H1 (cell line): ENCODE measurements around the gene GNG12.

Experiments used
- E2F6 ChIP-seq: IDR thresholded peaks from 2 replicates; pipeline ENCODE4 v1.6.1; 2012; ENCODE audit warnings: inconsistent platforms
- EP300 ChIP-seq, 2 experiments: IDR thresholded peaks; 1 replicate in 1 of 2; 2 replicates in 1 of 2; pipeline ENCODE4 v1.6.1; 2011 to 2012; ENCODE audit warnings: low read depth in 2 of 2, low read length in 2 of 2, mild to moderate bottlenecking in 2 of 2, borderline replicate concordance in 1 of 2, inconsistent platforms in 1 of 2, moderate library complexity in 1 of 2
- HDAC6 ChIP-seq: IDR thresholded peaks from one replicate; pipeline ENCODE4 v1.7.1; 2012; ENCODE audit warnings: low read depth, mild to moderate bottlenecking, inconsistent platforms, low read length, moderate library complexity
- KDM5A ChIP-seq: fragments of 200-600 bp; IDR thresholded peaks from 2 replicates; pipeline ENCODE4 v1.7.1; 2012; ENCODE audit warnings: mild to moderate bottlenecking, low read length, inconsistent platforms, mixed read lengths
- NANOG ChIP-seq: IDR thresholded peaks from 2 replicates; pipeline ENCODE4 v1.6.1; 2011; ENCODE audit warnings: low read length, low read depth, mild to moderate bottlenecking, inconsistent platforms; ENCODE audit not compliant: insufficient read depth, poor library complexity, severe bottlenecking
- POLR2A ChIP-seq, 2 experiments: IDR thresholded peaks; 1 replicate in 1 of 2; 2 replicates in 1 of 2; pipeline ENCODE4 v1.6.1; 2011; ENCODE audit warnings: low read depth in 2 of 2, low read length in 2 of 2, mild to moderate bottlenecking in 2 of 2; ENCODE audit errors: control extremely low read depth in 1 of 2
- RAD21 ChIP-seq, 2 experiments: IDR thresholded peaks in 1 of 2; conservative IDR thresholded peaks in 1 of 2; 2 replicates each; pipeline ENCODE4 v1.6.1; 2011; ENCODE audit warnings: low read depth in 2 of 2, low read length in 2 of 2, improper control_type of control experiment in 1 of 2, inconsistent platforms in 1 of 2, mild to moderate bottlenecking in 1 of 2, moderate library complexity in 1 of 2
- SIN3A ChIP-seq, 2 experiments: IDR thresholded peaks in 1 of 2; conservative IDR thresholded peaks in 1 of 2; 2 replicates each; pipeline ENCODE4 v1.6.1; 2011 to 2012; ENCODE audit warnings: low read length in 2 of 2, improper control_type of control experiment in 1 of 2, low read depth in 1 of 2, mild to moderate bottlenecking in 1 of 2
- SIX5 ChIP-seq: IDR thresholded peaks from 2 replicates; pipeline ENCODE4 v1.6.1; 2011; ENCODE audit warnings: mild to moderate bottlenecking, low read depth, low read length
- SRF ChIP-seq: IDR thresholded peaks from 2 replicates; pipeline ENCODE4 v1.6.1; 2011; ENCODE audit warnings: mild to moderate bottlenecking, low read depth, low read length, moderate library complexity
- TBP ChIP-seq: IDR thresholded peaks from 2 replicates; pipeline ENCODE4 v1.6.1; 2011; ENCODE audit warnings: low read depth, low read length, improper control_type of control experiment
- TEAD4 ChIP-seq: IDR thresholded peaks from 2 replicates; pipeline ENCODE4 v1.6.1; 2012; ENCODE audit warnings: low read depth, low read length, inconsistent platforms, mixed read lengths
- USF2 ChIP-seq: IDR thresholded peaks from 2 replicates; pipeline ENCODE4 v1.6.1; 2011; ENCODE audit warnings: low read length, improper control_type of control experiment
- TF ChIP-seq, protein P1 (sequence below), 3 experiments: IDR thresholded peaks; 1 replicate in 2 of 3; 2 replicates in 1 of 3; pipeline versions ENCODE4 v1.5.1 to v1.6.1; 2011; ENCODE audit warnings: low read length in 3 of 3, mild to moderate bottlenecking in 3 of 3, inconsistent platforms in 2 of 3, low read depth in 1 of 3, moderate library complexity in 1 of 3; ENCODE audit not compliant: insufficient read depth in 1 of 3; ENCODE audit errors: control extremely low read depth in 1 of 3

- TF ChIP-seq TBP (no peak), EP300 (IDR thresholded peaks at IDR 0.05; ENCODE audit: borderline replicate concordance in 1 of 2, low read depth in 2 of 2, low read length in 2 of 2) (no peak), TEAD4 (no peak), POLR2A (IDR thresholded peaks at IDR 0.05; ENCODE audit: control extremely low read depth in 1 of 2, low read depth in 2 of 2, low read length in 2 of 2) (no peak), HDAC6 (no peak), RAD21 (IDR thresholded peaks at IDR 0.05 in 1 of 2, conservative IDR thresholded peaks at IDR 0.05 in 1 of 2; ENCODE audit: low read depth in 2 of 2, low read length in 2 of 2) (no peak), KDM5A (no peak), USF2 (no peak), SRF (no peak), E2F6 (no peak), SIX5 (no peak), NANOG (no peak), SIN3A (conservative IDR thresholded peaks at IDR 0.05 in 1 of 2, IDR thresholded peaks at IDR 0.05 in 1 of 2; ENCODE audit: low read depth in 1 of 2, low read length in 2 of 2) (no peak)
- TF ChIP-seq, protein P1, sequence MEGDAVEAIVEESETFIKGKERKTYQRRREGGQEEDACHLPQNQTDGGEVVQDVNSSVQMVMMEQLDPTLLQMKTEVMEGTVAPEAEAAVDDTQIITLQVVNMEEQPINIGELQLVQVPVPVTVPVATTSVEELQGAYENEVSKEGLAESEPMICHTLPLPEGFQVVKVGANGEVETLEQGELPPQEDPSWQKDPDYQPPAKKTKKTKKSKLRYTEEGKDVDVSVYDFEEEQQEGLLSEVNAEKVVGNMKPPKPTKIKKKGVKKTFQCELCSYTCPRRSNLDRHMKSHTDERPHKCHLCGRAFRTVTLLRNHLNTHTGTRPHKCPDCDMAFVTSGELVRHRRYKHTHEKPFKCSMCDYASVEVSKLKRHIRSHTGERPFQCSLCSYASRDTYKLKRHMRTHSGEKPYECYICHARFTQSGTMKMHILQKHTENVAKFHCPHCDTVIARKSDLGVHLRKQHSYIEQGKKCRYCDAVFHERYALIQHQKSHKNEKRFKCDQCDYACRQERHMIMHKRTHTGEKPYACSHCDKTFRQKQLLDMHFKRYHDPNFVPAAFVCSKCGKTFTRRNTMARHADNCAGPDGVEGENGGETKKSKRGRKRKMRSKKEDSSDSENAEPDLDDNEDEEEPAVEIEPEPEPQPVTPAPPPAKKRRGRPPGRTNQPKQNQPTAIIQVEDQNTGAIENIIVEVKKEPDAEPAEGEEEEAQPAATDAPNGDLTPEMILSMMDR (IDR thresholded peaks at IDR 0.05; ENCODE audit: control extremely low read depth in 1 of 3, insufficient read depth in 1 of 3, low read depth in 1 of 3, low read length in 3 of 3) = no peak
These were observed 10.1 kb upstream of the GNG12 start for GRCh38 chr1:67843331-67843730.
